PC-3 (cell line): Measurements from ENCODE around the gene HS3ST4. TPM values are rescaled to one million over a fixed set of nuclear protein-coding genes. Genes with fewer than 3 reads are reported as not detected.

ENCODE experiments used
- ATAC-seq: fragments of 200-7000 bp; cut with Tn5 transposase; 2 replicates; pipeline ENCODE4 v1.9.1; 2020; ENCODE audit warnings: mild to moderate bottlenecking, moderate library complexity
- BruUV-seq: library from RNA; stranded (reverse); fragments of 400-500 nt; replicated peaks from 2 replicates; lab custom pipeline; 2021; lab: Mats Ljungman, UMichigan
- CTCF ChIA-PET: fragments of 300-600 bp; sonication (Branson Sonifier 250); formaldehyde crosslinking; loops from one replicate; lab custom pipeline; 2022; ENCODE audit warnings: antibody characterized with exemption; lab: Charles Lee
- POLR2A ChIA-PET: fragments of 300-600 bp; sonication (Branson Sonifier 250); formaldehyde crosslinking; loops from one replicate; lab custom pipeline; 2022; ENCODE audit warnings: antibody characterized with exemption; ENCODE audit not compliant: unreplicated experiment; lab: Charles Lee
- DNase-seq: peaks from one replicate; pipeline ENCODE4 v3.0.0-alpha.2; 2015
- H2AFZ ChIP-seq: fragments of 300-600 bp; sonication (generic); 2 replicates; pipeline ENCODE4 v1.6.0; 2016; ENCODE audit warnings: antibody characterized with exemption, low read length
- H3F3A ChIP-seq: fragments of 300-600 bp; sonication (generic); one replicate; pipeline ENCODE4 v1.6.0; 2017; ENCODE audit warnings: antibody characterized with exemption, low read length, control low read depth, mild to moderate bottlenecking; ENCODE audit not compliant: unreplicated experiment
- H3K27ac ChIP-seq: fragments of 300-600 bp; sonication (generic); 2 replicates; pipeline ENCODE4 v1.5.1; 2016; ENCODE audit warnings: mild to moderate bottlenecking, low read length
- H3K27me3 ChIP-seq: fragments of 300-600 bp; sonication (generic); 2 replicates; pipeline ENCODE4 v1.6.1; 2016; ENCODE audit warnings: low read length, mixed read lengths
- H3K36me3 ChIP-seq: fragments of 300-600 bp; sonication (generic); 2 replicates; pipeline ENCODE4 v1.6.1; 2016; ENCODE audit warnings: low read depth, mixed run types, low read length, mixed read lengths
- H3K4me1 ChIP-seq: fragments of 300-600 bp; sonication (generic); 2 replicates; pipeline ENCODE4 v1.5.1; 2016; ENCODE audit warnings: low read length; ENCODE audit not compliant: insufficient read depth
- H3K4me2 ChIP-seq: fragments of 300-600 bp; sonication (generic); 2 replicates; pipeline ENCODE4 v1.6.0; 2016; ENCODE audit warnings: low read length
- H3K4me3 ChIP-seq: fragments of 300-600 bp; sonication (generic); 2 replicates; pipeline ENCODE4 v1.5.1; 2016; ENCODE audit warnings: mild to moderate bottlenecking, low read length, mixed read lengths
- H3K79me2 ChIP-seq: fragments of 300-600 bp; sonication (generic); 2 replicates; pipeline ENCODE4 v1.6.1; 2017; ENCODE audit warnings: low read length, mixed read lengths
- H3K9ac ChIP-seq: fragments of 300-600 bp; sonication (generic); 2 replicates; pipeline ENCODE4 v1.6.0; 2016; ENCODE audit warnings: mild to moderate bottlenecking, low read length
- H3K9me2 ChIP-seq: fragments of 300-600 bp; sonication (generic); replicated peaks from 2 replicates; pipeline ENCODE4 v1.6.1; 2016; ENCODE audit warnings: mixed run types, low read length, mixed read lengths
- H3K9me3 ChIP-seq: fragments of 300-600 bp; sonication (generic); 2 replicates; pipeline ENCODE4 v1.6.1; 2016; ENCODE audit warnings: low read length, mixed read lengths
- H4K20me1 ChIP-seq: fragments of 300-600 bp; sonication (generic); 2 replicates; pipeline ENCODE4 v1.6.1; 2016; ENCODE audit warnings: low read length, mixed read lengths
- CTCF ChIP-seq: fragments of 300-600 bp; sonication (generic); conservative IDR thresholded peaks from 2 replicates; pipeline ENCODE4 v1.5.1; 2017; ENCODE audit warnings: antibody characterized with exemption, low read depth, mild to moderate bottlenecking, low read length
- EZH2 ChIP-seq: fragments of 300-600 bp; sonication (generic); IDR thresholded peaks from one replicate; pipeline ENCODE4 v1.6.1; 2017; ENCODE audit warnings: antibody characterized with exemption, mild to moderate bottlenecking, low read length; ENCODE audit not compliant: unreplicated experiment
- EZH2phosphoT487 ChIP-seq: fragments of 300-600 bp; sonication (generic); IDR thresholded peaks from 2 replicates; pipeline ENCODE4 v1.6.1; 2018; ENCODE audit warnings: mild to moderate bottlenecking, antibody characterized with exemption, low read length, borderline replicate concordance
- intact Hi-C: fragments of 100-400 bp; cut with micrococcal nuclease; formaldehyde crosslinking; loops from 2 replicates; pipeline ENCODE4 v1.9.0; 2023
- total RNA-seq: library from RNA; depleted of rRNA; stranded (reverse); fragments of >200 nt; gene quantifications from 2 replicates; pipeline ENCODE4 v1.2.3, GENCODE V29; 2014

Gene HS3ST4
- total RNA-seq, 1 experiment from 2014 or later, result not detected

- BruUV-seq, result no TSS peak
- Histone ChIP-seq H3K9ac (no peak overlapping the region), H3K9me3 (no peaks in the 10 kb centered on the region), H2AFZ (peak overlapping the region; percentile 23; the same call in 1 of the 2 replicates), H4K20me1 (no peaks in the 10 kb centered on the region), H3K27ac (no peak overlapping the region), H3K4me1 (no peaks in the 10 kb centered on the region), H3K9me2 (no peaks in the 10 kb centered on the region), H3K4me3 (no peak overlapping the region), H3K36me3 (no peaks in the 10 kb centered on the region), H3F3A (no peaks in the 10 kb centered on the region), H3K27me3 (no peaks in the 10 kb centered on the region), H3K4me2 (peak overlapping the region; percentile 16; the same call in 1 of the 2 replicates), H3K79me2 (no peaks in the 10 kb centered on the region)
- ChIA-PET CTCF (no interaction called here), POLR2A (no interaction called here)
- intact Hi-C loops, result loop anchor here (5.0 to 10.0 kb wide), 2 partner anchors 1276 to 1619 kb away; no protein-coding TSS in a partner anchor
- TF ChIP-seq CTCF (peak; percentile 72), EZH2 (no peak)
- DNase-seq, result peak; percentile 61
- ATAC-seq, result no peak
Measured at GRCh38 chr16:25838724-25839186, 147.0 kb downstream of the HS3ST4 start.

GRCh38 chr16:25841761-25842160, 150.0 kb downstream of the HS3ST4 start:
- H2AFZ ChIP-seq, result no peak overlapping the region
- ChIA-PET POLR2A (no interaction called here), CTCF (no interaction called here)
- intact Hi-C loops, result no loop called here
- H3K9me2 ChIP-seq, result no peaks in the 10 kb centered on the region
- H3K9me3 ChIP-seq, result no peaks in the 10 kb centered on the region
- no peaks in the 10 kb centered on the region for H3K36me3 ChIP-seq
- H3K9ac ChIP-seq, result no peak overlapping the region
- H3K27ac ChIP-seq, result no peak overlapping the region
- H3K4me3 ChIP-seq, result no peak overlapping the region
- no peaks in the 10 kb centered on the region for H4K20me1 ChIP-seq
- no TSS peak for BruUV-seq
- no peaks in the 10 kb centered on the region for H3F3A ChIP-seq
- H3K27me3 ChIP-seq, result no peaks in the 10 kb centered on the region
- TF ChIP-seq CTCF (no peak), EZH2phosphoT487 (no peak)
- H3K79me2 ChIP-seq, result no peaks in the 10 kb centered on the region
- DNase-seq (no peak), ATAC-seq (no peak)
- H3K4me1 ChIP-seq, result no peaks in the 10 kb centered on the region
- H3K4me2 ChIP-seq, result no peak overlapping the region

- DNase-seq, result no peak
- H3K4me3 ChIP-seq, result no peak overlapping the region
- no peaks in the 10 kb centered on the region for H3K4me1 ChIP-seq
- no peaks in the 10 kb centered on the region for H3K9me2 ChIP-seq
- H3K27ac ChIP-seq, result no peak overlapping the region
- BruUV-seq, result no TSS peak
- H3K36me3 ChIP-seq, result no peaks in the 10 kb centered on the region
- H3K27me3 ChIP-seq, result no peaks in the 10 kb centered on the region
- no peak overlapping the region for H3K4me2 ChIP-seq
- intact Hi-C loops, result no loop called here
- TF ChIP-seq EZH2 (no peak), CTCF (no peak), EZH2phosphoT487 (no peak)
- H3K9ac ChIP-seq, result no peak overlapping the region
- ChIA-PET CTCF (no interaction called here), POLR2A (no interaction called here)
- no peak for ATAC-seq
- H3F3A ChIP-seq, result no peaks in the 10 kb centered on the region
- no peaks in the 10 kb centered on the region for H4K20me1 ChIP-seq
- no peaks in the 10 kb centered on the region for H3K9me3 ChIP-seq
- no peaks in the 10 kb centered on the region for H3K79me2 ChIP-seq
- H2AFZ ChIP-seq, result no peak overlapping the region
Measured at GRCh38 chr16:25845901-25846300, 154.1 kb downstream of the HS3ST4 start.
